GM12892 (cell line): ENCODE measurements around the gene MYH14.

ENCODE experiments used
- POLR2A ChIP-seq: IDR thresholded peaks from 2 replicates; pipeline ENCODE4 v1.6.1; 2011; ENCODE audit warnings: low read depth, low read length, control low read depth
- TAF1 ChIP-seq: IDR thresholded peaks from 2 replicates; pipeline ENCODE4 v1.6.1; 2011; ENCODE audit warnings: low read depth, mild to moderate bottlenecking, control low read depth, low read length, borderline replicate concordance

- no peak for TF ChIP-seq POLR2A
- no peak for TF ChIP-seq TAF1
Observed at GRCh38 chr19:50209131-50209530, 5.7 kb downstream of the MYH14 start.
